HEK293 (cell line): ENCODE measurements around the gene RYR2.

ENCODE experiments used
- IKZF3 ChIP-seq: fragments of 450-650 bp; IDR thresholded peaks from 2 replicates; pipeline ENCODE4 v1.5.0; 2018; ENCODE audit warnings: missing biosample characterization, mild to moderate bottlenecking, missing genetic modification characterization, moderate library complexity
- PRDM6 ChIP-seq: fragments of 450-650 bp; formaldehyde crosslinking; IDR thresholded peaks from 2 replicates; pipeline ENCODE4 v1.5.1; 2017; ENCODE audit warnings: missing biosample characterization, missing genetic modification characterization
- SALL2 ChIP-seq: fragments of 450-650 bp; formaldehyde crosslinking; IDR thresholded peaks from 2 replicates; pipeline ENCODE4 v1.5.0; 2017; ENCODE audit warnings: missing biosample characterization, mild to moderate bottlenecking, missing genetic modification characterization, borderline replicate concordance
- TCF7L2 ChIP-seq: IDR thresholded peaks from 2 replicates; pipeline ENCODE4 v1.6.1; 2011; ENCODE audit warnings: low read depth, mild to moderate bottlenecking, inconsistent platforms, low read length, moderate library complexity, borderline replicate concordance
- TRIM28 ChIP-seq: IDR thresholded peaks from 2 replicates; pipeline ENCODE4 v1.6.1; 2011; ENCODE audit warnings: low read length, control low read depth, borderline replicate concordance
- ZFP41 ChIP-seq: fragments of 450-650 bp; formaldehyde crosslinking; IDR thresholded peaks from 2 replicates; pipeline ENCODE4 v1.5.1; 2016; ENCODE audit warnings: missing biosample characterization, missing genetic modification characterization, borderline replicate concordance
- ZNF169 ChIP-seq: fragments of 450-650 bp; formaldehyde crosslinking; IDR thresholded peaks from 2 replicates; pipeline ENCODE4 v1.5.1; 2016; ENCODE audit warnings: missing biosample characterization, missing genetic modification characterization
- ZNF223 ChIP-seq: fragments of 450-650 bp; formaldehyde crosslinking; IDR thresholded peaks from 2 replicates; pipeline ENCODE4 v1.5.1; 2016; ENCODE audit warnings: missing biosample characterization, missing genetic modification characterization
- ZNF239 ChIP-seq: fragments of 450-650 bp; formaldehyde crosslinking; IDR thresholded peaks from 2 replicates; pipeline ENCODE4 v1.5.1; 2016; ENCODE audit warnings: missing biosample characterization, missing genetic modification characterization
- ZNF404 ChIP-seq: fragments of 450-650 bp; formaldehyde crosslinking; IDR thresholded peaks from 2 replicates; pipeline ENCODE4 v1.5.1; 2017; ENCODE audit warnings: missing biosample characterization, missing genetic modification characterization
- ZNF48 ChIP-seq: fragments of 450-650 bp; formaldehyde crosslinking; IDR thresholded peaks from 2 replicates; pipeline ENCODE4 v1.5.1; 2016; ENCODE audit warnings: missing biosample characterization, missing genetic modification characterization
- ZNF544 ChIP-seq: fragments of 450-650 bp; formaldehyde crosslinking; IDR thresholded peaks from 2 replicates; pipeline ENCODE4 v1.5.0; 2017; ENCODE audit warnings: missing biosample characterization, missing genetic modification characterization
- ZNF571 ChIP-seq: fragments of 450-650 bp; formaldehyde crosslinking; IDR thresholded peaks from 2 replicates; pipeline ENCODE4 v1.5.0; 2017; ENCODE audit warnings: missing biosample characterization, missing genetic modification characterization
- ZNF585B ChIP-seq: fragments of 450-650 bp; formaldehyde crosslinking; IDR thresholded peaks from 2 replicates; pipeline ENCODE4 v1.5.1; 2016; ENCODE audit warnings: missing biosample characterization, missing genetic modification characterization
- ZNF623 ChIP-seq: fragments of 450-650 bp; formaldehyde crosslinking; IDR thresholded peaks from 2 replicates; pipeline ENCODE4 v1.5.1; 2016; ENCODE audit warnings: missing biosample characterization, missing genetic modification characterization
- ZNF626 ChIP-seq: fragments of 450-650 bp; sonication (Bioruptor Pico); formaldehyde crosslinking; IDR thresholded peaks from 2 replicates; pipeline ENCODE4 v1.5.1; 2018; ENCODE audit warnings: missing biosample characterization, missing genetic modification characterization, inconsistent platforms
- ZNF654 ChIP-seq: fragments of 450-650 bp; formaldehyde crosslinking; IDR thresholded peaks from 2 replicates; pipeline ENCODE4 v1.5.1; 2016; ENCODE audit warnings: low read depth, missing biosample characterization, missing genetic modification characterization
- ZNF707 ChIP-seq: fragments of 450-650 bp; formaldehyde crosslinking; IDR thresholded peaks from 2 replicates; pipeline ENCODE4 v1.5.1; 2016; ENCODE audit warnings: missing biosample characterization, missing genetic modification characterization
- ZNF785 ChIP-seq: fragments of 450-650 bp; formaldehyde crosslinking; IDR thresholded peaks from 2 replicates; pipeline ENCODE4 v1.5.1; 2016; ENCODE audit warnings: missing biosample characterization, missing genetic modification characterization
- ZNF791 ChIP-seq: fragments of 450-650 bp; formaldehyde crosslinking; IDR thresholded peaks from 2 replicates; pipeline ENCODE4 v1.5.1; 2016; ENCODE audit warnings: missing biosample characterization, missing genetic modification characterization
- ZNF830 ChIP-seq: fragments of 450-650 bp; IDR thresholded peaks from 2 replicates; pipeline ENCODE4 v1.5.0; 2018; ENCODE audit warnings: missing biosample characterization, missing genetic modification characterization, low read depth, mild to moderate bottlenecking, moderate library complexity
- TF ChIP-seq, protein P1 (sequence below): fragments of 450-650 bp; IDR thresholded peaks from 2 replicates; pipeline ENCODE4 v1.5.1; 2018; ENCODE audit warnings: missing biosample characterization, missing genetic modification characterization
- TF ChIP-seq, protein P2 (sequence below): fragments of 450-650 bp; formaldehyde crosslinking; conservative IDR thresholded peaks from 2 replicates; pipeline ENCODE4 v1.5.1; 2016; ENCODE audit warnings: low read depth, missing biosample characterization, missing genetic modification characterization
- TF ChIP-seq, protein P3 (sequence below): fragments of 450-650 bp; formaldehyde crosslinking; IDR thresholded peaks from 2 replicates; pipeline ENCODE4 v1.5.1; 2016; ENCODE audit warnings: missing biosample characterization, missing genetic modification characterization, borderline replicate concordance

The RYR2 gene

GRCh38 chr1:237041795-237042525 lies at the start of gene RYR2 (continued):
- TF ChIP-seq, protein P1, sequence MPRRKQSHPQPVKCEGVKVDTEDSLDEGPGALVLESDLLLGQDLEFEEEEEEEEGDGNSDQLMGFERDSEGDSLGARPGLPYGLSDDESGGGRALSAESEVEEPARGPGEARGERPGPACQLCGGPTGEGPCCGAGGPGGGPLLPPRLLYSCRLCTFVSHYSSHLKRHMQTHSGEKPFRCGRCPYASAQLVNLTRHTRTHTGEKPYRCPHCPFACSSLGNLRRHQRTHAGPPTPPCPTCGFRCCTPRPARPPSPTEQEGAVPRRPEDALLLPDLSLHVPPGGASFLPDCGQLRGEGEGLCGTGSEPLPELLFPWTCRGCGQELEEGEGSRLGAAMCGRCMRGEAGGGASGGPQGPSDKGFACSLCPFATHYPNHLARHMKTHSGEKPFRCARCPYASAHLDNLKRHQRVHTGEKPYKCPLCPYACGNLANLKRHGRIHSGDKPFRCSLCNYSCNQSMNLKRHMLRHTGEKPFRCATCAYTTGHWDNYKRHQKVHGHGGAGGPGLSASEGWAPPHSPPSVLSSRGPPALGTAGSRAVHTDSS (tag by site-specific recombination): peak; percentile 39; the same call in 1 of the 2 replicates
- no peak for TF ChIP-seq SALL2 (tag by site-specific recombination)
- TF ChIP-seq TRIM28: no peak; the same call in 1 of the 2 replicates
- no peak for TF ChIP-seq ZNF830
- no peak for TF ChIP-seq ZNF785 (tag by site-specific recombination)
- no peak for TF ChIP-seq ZNF791 (tag by site-specific recombination)
- TF ChIP-seq ZFP41: no peak
- TF ChIP-seq ZNF654 (tag by site-specific recombination): peak; percentile 59
- no peak for TF ChIP-seq ZNF544 (tag by site-specific recombination)
- TF ChIP-seq PRDM6 (tag by site-specific recombination): no peak
- TF ChIP-seq ZNF169: no peak
- TF ChIP-seq ZNF48 (tag by site-specific recombination): no peak
- TF ChIP-seq TCF7L2: no peak
- TF ChIP-seq ZNF571 (tag by site-specific recombination): no peak
- no peak for TF ChIP-seq ZNF404 (tag by site-specific recombination)
- no peak for TF ChIP-seq ZNF585B (tag by site-specific recombination)
- TF ChIP-seq, protein P2, sequence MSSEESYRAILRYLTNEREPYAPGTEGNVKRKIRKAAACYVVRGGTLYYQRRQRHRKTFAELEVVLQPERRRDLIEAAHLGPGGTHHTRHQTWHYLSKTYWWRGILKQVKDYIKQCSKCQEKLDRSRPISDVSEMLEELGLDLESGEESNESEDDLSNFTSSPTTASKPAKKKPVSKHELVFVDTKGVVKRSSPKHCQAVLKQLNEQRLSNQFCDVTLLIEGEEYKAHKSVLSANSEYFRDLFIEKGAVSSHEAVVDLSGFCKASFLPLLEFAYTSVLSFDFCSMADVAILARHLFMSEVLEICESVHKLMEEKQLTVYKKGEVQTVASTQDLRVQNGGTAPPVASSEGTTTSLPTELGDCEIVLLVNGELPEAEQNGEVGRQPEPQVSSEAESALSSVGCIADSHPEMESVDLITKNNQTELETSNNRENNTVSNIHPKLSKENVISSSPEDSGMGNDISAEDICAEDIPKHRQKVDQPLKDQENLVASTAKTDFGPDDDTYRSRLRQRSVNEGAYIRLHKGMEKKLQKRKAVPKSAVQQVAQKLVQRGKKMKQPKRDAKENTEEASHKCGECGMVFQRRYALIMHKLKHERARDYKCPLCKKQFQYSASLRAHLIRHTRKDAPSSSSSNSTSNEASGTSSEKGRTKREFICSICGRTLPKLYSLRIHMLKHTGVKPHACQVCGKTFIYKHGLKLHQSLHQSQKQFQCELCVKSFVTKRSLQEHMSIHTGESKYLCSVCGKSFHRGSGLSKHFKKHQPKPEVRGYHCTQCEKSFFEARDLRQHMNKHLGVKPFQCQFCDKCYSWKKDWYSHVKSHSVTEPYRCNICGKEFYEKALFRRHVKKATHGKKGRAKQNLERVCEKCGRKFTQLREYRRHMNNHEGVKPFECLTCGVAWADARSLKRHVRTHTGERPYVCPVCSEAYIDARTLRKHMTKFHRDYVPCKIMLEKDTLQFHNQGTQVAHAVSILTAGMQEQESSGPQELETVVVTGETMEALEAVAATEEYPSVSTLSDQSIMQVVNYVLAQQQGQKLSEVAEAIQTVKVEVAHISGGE: peak; percentile 35; the same call in 1 of the 2 replicates
- TF ChIP-seq, protein P3, sequence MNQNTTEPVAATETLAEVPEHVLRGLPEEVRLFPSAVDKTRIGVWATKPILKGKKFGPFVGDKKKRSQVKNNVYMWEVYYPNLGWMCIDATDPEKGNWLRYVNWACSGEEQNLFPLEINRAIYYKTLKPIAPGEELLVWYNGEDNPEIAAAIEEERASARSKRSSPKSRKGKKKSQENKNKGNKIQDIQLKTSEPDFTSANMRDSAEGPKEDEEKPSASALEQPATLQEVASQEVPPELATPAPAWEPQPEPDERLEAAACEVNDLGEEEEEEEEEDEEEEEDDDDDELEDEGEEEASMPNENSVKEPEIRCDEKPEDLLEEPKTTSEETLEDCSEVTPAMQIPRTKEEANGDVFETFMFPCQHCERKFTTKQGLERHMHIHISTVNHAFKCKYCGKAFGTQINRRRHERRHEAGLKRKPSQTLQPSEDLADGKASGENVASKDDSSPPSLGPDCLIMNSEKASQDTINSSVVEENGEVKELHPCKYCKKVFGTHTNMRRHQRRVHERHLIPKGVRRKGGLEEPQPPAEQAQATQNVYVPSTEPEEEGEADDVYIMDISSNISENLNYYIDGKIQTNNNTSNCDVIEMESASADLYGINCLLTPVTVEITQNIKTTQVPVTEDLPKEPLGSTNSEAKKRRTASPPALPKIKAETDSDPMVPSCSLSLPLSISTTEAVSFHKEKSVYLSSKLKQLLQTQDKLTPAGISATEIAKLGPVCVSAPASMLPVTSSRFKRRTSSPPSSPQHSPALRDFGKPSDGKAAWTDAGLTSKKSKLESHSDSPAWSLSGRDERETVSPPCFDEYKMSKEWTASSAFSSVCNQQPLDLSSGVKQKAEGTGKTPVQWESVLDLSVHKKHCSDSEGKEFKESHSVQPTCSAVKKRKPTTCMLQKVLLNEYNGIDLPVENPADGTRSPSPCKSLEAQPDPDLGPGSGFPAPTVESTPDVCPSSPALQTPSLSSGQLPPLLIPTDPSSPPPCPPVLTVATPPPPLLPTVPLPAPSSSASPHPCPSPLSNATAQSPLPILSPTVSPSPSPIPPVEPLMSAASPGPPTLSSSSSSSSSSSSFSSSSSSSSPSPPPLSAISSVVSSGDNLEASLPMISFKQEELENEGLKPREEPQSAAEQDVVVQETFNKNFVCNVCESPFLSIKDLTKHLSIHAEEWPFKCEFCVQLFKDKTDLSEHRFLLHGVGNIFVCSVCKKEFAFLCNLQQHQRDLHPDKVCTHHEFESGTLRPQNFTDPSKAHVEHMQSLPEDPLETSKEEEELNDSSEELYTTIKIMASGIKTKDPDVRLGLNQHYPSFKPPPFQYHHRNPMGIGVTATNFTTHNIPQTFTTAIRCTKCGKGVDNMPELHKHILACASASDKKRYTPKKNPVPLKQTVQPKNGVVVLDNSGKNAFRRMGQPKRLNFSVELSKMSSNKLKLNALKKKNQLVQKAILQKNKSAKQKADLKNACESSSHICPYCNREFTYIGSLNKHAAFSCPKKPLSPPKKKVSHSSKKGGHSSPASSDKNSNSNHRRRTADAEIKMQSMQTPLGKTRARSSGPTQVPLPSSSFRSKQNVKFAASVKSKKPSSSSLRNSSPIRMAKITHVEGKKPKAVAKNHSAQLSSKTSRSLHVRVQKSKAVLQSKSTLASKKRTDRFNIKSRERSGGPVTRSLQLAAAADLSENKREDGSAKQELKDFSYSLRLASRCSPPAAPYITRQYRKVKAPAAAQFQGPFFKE (tag by site-specific recombination): no peak
- peak; percentile 75; the same call in 1 of the 2 replicates for TF ChIP-seq ZNF626 (tag by site-specific recombination)
- no peak for TF ChIP-seq ZNF239 (tag by site-specific recombination)
- TF ChIP-seq ZNF707 (tag by site-specific recombination): no peak
- TF ChIP-seq ZNF623 (tag by site-specific recombination): peak; percentile 25; the same call in 1 of the 2 replicates
- TF ChIP-seq ZNF223 (tag by site-specific recombination): no peak
- no peak for TF ChIP-seq IKZF3 (tag by site-specific recombination)
